Activated CD4-positive, CD25-positive, alpha-beta regulatory T cell treated with anti-CD3 and anti-CD28 coated beads, Interleukin-2, amount 50 U/mL, for 72 hours (primary cell): ENCODE results near the gene RBL1.
"Not testable (repeated sequence)": the region's sequence is repeated elsewhere in the genome, so short reads cannot be mapped to it uniquely, and the experiment has no call there.

Source experiments
- DNase-seq: peaks from one replicate; pipeline ENCODE4 v3.0.0; 2021

The RBL1 gene

DNA sequence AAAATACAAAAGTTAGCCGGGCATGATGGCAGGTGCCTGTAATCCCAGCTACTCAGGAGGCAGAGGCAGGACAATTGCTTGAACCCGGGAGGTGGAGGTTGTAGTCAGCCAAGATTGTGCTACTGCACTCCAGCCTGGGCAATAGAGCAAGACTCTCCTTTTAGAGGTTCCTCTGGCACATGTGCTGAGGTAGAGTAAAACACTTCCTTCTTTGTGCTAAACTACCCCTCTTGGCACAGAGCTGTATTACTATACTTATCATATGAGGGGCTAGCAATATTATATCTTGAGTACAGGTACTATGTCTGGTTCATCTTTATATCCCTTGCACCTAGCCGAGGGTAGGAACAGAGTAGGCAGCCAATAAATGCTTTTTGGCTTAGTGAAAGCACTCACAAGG, 104.1 kb downstream of the RBL1 start:
- DNase-seq, result no peak

DNA sequence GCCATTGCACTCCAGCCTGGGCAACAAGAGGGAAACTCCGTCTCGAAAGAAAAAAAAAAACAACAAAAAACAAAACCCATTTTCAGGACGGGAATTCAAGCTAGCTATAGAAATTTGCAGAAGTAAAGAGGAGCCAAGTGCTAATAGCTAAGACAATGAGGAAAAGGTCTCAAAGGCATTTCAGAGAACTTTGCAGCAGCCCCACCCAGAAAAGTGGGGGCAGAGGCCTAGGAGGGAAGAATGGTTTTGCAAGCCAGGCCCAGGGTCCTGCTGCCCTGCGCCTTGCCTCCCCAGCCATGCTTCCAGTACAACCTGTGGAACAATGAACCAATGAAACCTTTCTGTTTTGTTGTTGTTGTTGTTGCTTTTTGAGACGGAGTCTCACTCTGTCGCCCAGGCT, 106.0 kb downstream of the RBL1 start:
- DNase-seq, result no peak

DNA sequence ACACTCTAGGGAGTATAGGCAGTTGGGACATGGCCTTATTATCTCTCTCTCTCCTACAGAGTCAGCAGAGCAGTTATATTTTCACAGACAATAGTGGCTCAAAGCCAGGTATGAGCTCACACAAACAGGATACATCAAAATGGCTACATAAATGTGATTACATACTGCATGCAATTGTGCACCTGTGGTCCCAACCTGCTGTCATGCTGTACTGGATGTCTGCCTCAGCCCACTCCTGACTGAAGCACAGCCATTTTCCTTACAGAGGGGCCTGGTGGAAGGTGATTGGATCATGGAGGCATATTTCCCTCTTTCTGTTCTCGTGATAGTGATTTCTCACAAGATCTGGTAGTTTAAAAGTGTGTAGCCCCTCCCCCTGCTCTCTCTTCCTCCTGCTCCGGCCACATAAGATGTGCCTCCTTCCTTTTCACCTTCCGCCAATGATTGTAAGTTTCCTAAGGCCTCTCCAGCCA, 107.3 kb downstream of the RBL1 start:
- no peak for DNase-seq

DNA sequence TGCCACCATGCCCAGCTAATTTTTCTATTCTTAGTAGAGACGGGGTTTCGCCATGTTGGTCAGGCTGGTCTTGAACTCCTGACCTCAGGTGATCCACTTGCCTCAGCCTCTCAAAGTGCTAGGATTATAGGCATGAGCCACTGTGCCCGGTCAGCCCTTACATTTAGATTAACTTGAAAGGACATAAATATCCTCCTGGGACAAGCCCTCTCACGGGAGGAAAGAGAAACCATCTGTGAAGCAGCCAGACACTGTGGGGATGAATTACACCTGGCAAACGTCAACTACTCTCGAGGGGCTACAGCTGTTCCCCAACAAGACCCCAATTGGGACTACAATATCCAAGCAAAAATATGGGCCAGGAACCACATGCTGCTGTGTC, 111.5 kb downstream of the RBL1 start:
- no peak for DNase-seq

DNA sequence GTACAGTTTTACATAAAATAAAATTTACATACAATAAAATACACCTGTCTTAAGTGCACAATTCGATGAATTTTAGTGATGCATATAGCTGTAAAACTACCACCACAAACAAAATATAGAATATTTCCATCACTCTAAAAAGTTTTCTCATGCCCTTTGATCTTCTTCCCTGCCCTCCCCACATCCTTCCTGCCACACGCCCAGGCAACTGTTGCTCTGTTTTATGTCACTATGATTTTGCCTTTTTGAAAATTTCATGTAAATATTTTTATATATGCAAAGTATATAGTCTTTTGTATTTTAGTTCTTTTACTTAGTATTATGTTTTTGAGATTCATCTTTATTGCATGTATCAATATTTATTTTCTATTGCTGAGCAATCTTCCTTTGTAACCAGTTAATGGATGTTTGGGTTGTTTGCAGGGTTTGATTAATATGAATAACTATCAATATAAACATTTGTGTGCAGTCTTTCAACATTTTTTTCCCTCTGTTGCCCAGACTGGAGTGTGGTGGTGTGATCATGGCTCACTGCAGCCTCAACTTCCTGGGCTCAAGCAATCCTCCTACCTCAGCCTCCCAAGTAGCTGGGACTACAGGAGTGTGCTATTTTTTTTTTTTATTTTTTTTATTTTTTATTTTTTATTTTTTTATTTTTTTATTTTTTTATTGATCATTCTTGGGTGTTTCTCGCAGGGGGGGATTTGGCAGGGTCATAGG, 120.5 kb downstream of the RBL1 start:
- DNase-seq, result no peak

DNA sequence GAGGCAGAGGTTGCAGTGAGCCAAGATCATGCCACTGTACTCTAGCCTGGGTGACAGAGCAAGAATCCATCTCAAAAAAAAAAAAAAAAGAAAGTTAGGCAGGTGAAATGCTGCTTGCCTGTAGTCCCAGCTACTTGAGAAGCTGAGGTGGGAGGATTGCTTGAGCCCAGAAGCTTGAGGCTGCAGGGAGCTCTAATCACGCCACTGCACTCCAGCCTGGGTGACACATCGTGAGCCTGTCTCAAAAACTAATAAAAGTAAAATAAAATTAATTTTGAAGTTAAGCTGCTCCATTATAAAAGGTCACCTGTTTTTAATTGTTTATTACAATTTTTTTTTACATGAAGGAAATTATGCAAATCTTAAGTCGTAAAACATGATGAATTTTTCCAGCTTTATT, 121.1 kb downstream of the RBL1 start:
- DNase-seq, result no peak

DNA sequence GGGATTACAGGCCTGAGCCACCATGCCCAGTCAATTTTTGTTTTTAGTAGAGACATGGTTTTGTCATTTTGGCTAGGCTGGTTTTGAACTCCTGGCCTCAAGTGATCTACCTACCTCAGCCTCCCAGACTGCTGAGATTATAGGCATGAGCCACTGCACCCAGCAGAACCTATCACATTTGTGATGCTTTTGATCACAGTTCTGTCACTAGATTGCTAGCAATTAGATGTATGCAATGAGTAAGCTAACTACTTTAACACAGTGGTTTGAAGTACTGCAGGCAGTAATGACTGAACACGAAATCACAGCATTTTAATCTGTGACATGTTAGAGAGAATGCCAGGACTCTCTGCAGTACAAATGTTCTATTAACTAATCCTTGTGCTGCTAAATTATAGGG, 124.7 kb downstream of the RBL1 start:
- no peak for DNase-seq

DNA sequence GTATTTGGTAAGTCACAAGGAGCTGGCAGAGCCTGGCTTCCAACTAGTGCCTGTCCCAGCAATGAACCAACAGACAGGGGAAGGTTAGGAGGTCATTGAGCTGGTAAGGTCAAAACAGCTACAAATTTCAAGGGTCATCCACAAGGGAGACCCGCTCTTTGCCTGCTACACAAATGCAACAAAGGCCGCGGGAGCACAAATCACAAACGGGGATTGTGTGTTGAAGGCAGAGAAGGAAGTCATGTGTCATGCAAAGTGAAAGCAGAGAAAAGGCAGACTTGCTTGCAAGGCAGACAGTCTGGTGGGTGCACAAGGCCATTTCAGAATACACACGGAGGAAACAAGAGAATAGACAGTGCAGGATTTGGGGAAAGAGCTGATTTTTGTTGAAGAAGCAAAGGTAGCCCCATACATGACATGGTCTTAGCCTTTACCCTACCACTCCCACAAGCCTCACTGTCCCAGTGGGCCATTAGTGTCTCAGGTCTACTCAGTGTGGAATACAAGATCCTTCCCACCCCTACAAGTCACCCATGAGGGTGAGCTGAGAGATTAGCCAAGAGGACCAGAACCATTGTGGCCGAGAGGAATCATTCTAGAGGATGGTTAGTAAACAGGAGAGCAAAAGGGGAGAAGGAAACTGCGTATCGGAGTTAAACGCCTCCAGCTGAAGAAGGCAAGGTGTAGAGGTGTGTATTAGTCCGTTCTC, 126.2 kb downstream of the RBL1 start:
- peak; percentile 41 for DNase-seq

DNA sequence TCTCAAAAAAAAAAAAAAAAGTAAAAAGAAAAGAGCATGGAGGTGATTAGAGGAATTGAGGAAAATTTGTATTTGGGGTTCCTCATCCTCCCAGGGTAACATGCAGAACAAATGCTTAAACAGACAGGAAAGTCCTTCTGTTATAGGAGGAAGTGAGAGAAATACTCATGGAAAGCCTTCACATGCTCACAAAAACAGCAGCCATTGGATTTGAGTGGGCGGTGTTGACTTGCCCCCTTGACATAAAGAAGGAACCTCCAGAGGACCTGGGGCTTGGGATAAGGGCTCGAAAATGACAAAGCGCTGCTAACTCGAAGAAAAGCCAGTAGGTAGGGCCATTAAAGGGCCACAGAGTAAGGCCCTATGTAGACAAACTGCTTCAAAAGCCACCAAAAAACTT, 126.7 kb downstream of the RBL1 start:
- DNase-seq, result no peak

DNA sequence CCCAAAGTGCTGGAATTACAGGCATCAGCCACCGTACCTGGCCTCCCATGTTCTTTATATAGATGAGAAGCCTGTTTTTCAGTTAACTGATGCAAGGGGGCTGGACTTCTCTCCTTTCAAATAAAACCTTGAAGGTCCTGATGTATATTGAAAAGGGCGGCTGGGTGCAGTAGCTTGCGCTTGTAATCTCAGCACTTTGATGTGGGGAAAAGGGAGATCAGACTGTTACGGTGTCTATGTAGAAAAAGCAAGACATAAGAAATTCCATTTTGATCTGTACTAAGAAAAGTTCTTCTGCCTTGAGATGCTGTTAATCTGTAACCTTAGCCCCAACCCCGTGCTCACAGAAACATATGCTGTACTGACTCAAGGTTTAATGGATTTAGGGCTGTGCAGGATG, 128.2 kb downstream of the RBL1 start:
- no peak for DNase-seq

DNA sequence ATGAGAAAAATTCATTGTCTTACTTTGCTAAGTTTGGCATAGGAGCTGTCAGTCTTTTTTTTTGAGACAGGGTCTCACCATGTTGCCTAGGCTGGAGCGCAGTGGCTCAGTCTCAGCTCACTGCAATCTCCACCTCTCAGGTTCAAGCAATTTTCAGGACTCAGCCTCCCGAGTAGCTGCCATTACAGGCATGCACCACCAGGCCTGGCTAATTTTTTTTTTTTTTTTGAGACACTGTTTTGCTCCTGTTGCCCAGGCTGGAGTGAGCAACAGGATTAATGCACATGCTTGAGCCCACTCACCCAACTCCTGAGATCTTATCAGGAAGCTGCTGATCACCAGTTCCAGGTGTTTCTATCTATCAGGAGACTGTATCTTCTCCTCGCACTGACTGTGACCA, 128.8 kb downstream of the RBL1 start:
- not testable (repeated sequence) for DNase-seq

DNA sequence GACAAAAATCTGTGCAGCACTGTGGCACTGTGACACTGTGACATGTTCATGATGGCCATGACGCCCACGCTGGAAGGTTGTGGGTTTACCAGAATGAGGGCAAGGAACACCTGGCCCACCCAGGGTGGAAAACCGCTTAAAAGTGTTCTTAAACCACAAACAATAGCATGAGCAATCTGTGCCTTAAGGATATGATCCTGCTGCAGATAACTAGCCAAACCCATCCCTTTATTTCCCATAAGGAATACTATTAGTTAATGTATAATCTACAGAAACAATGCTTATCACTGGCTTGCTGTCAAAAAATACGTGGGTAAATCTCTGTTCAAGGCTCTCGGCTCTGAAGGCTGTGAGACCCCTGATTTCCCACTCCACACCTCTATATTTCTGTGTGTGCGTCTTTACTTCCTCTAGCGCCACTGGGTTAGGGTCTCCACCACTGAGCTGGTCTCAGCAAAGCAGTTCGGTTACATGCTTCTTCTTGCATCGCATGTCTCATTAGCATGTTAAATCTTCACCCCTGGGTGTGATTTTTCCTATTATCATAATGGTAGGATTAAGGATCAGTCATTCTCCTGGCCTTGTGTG, 133.3 kb downstream of the RBL1 start:
- not testable (repeated sequence) for DNase-seq

DNA sequence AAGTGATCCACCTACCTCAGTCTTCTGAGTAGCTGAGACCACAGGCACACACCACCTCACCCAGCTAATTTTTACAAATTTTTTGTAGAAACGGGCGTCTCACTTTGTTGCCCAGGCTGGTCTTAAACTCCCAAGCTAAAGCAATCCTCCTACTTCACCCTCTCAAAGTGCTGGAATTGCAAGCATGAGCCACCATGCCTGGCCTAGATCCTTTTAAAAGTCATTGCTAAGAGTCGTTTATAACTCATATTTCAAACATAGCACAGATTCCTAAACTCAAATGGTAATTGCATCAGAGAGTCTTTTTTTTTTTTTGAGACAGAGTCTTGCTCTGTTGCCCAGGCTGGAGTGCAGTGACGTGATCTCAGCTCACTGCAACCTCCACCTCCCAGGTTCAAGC, 136.6 kb downstream of the RBL1 start:
- DNase-seq, result no peak

DNA sequence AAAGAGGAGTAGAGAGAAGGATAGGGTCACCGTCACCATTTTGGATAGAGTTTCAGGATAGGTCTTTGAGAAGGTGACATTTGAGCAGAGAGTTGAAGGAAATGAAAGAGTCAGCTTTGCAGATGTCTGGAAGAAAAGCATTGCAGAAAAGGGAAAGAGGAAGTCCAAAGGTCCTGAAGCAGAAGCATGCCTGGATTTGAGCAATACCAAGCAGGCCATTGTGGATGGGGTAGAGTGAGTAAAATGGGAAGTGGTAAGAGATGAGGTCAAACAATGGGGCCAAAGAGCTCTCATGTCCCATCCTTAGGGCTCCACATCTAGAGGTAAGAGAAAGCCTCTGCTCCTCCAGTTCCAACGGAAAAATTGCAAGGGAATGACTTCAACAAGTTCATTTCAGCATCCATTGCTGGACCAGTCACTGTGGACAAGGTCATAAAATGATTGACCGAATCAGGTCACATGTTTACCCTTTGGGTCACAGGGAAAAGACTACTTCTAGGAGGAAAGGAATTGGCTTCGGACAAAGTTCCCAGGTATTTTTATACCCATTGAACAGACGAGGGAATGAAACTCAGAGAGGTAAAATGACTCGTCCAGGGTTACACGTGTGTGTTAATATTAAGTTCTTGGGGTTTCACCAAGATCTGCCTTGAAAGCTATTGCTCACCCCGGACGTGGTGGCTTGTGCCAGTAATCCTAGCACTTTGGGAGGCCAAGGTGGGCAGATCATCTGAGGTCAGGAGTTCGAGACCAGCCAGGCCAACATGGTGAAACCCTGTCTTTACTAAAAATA, 137.7 kb downstream of the RBL1 start:
- DNase-seq, result no peak

DNA sequence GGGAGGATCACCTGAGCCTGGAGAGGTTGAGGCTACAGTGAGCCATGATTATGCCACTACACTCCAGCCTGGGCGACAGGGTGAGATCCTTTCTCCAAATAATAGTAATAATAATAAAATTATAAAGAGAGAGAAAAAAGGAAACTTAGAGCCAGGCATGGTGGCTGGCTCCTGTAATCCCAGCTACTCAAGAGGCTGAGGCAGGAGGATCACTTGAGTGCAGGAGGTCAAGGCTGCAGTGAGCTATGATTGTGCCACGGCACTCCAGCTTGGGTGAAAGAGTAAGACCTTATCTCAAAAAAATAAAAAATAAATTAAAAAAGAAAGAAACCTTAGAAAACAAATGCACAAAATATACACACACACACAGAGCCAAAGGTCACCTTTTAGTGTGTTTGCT, 139.1 kb downstream of the RBL1 start:
- DNase-seq, result no peak

DNA sequence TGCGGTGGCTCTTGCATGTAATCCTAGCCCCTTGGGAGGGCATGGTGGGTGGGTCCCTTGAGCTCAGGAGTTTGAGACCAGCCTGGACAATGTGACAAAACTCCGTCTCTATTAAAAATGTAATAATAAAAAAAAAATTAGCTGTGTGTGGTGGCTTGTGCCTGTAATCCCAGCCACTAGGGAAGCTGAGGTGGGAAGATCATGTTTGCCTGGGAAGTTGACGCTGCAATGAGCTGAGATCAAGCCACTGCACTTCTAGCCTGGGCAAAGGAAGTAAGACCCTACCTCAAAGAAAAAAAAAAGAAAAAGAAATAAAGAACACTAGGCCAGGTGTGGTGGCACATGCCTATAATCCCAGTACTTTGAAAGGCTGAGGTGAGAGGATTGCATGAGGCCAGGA, 139.8 kb downstream of the RBL1 start:
- no peak for DNase-seq

DNA sequence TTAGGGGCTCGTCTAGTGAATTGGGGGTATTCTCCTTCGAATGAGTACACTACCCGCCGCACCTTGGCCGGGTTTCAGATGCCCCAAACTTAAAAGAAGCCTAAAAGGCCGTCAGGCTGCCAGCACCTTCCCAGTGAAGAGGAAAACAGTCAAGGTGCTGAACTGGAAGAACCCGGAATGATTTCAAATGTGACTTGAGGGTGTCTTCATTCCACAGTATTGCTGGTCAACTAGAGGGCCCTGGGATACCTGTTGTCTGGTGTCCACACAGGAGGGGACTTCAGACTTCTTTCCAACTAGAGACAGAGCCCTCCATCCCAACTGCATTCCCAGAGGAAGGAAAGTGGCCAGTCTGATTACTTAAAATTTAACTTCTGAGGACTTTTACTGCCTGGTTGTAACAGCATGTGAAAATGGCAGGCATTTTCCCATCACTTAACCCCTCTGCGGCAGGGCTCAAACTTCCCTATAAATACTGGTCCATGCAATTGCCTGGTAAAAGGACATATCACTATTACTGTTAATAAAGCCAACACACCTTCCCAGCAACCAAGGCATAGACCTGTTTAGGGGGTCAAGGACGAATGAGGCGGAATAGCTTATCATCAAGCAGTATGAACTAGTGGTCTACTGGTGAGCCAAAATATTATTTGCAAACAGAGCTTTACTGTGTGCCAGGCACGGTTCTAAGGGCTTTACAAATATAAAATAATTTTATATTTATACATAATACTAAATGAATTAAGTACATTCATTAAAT, 143.6 kb downstream of the RBL1 start:
- no peak for DNase-seq

DNA sequence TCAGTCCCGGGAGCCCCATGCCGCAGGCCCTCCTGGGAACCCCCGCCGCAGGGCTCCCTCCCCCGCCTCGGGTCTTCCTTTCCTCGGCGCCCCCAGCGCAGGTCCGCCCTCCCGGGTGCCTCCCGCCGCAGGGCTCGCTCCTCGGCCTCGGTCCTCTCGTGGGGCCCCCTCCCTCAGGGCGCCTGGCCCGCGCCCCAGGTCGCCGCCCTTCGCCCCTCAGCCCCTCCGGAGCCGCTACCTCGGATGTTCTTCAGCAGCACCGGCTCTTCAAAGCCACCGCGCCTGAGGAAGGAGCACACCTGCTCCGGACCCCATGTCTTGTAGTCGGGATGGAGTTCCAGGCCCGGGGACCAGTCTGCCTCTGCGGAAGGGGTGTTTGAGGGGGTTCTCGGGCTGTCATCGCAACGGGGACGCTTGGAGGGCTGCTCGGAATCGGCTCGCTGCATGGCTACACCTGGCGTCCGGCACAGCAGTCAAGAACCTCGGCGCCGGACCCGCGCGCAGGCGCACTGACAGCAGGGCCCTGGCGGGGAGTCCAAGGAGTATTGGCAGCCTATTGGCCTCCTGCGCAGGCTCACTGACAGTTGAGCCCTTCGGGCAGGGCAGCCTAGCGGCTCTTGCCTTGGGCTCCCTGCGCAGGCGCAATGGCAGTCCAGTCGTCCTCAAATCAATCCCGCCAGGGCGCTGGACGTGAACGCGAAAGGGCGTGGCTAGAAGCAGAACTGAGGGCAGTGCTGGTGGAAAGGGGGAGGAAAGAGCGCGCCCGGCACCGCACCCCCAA, 144.4 kb downstream of the RBL1 start, which contains the start of gene SAMHD1:
Gene SAMHD1 (minus strand): TSS at position 511 of the 781 bp plus-strand sequence. CDS start 65 bp downstream, at position 446.
- peak; percentile 93 for DNase-seq

DNA sequence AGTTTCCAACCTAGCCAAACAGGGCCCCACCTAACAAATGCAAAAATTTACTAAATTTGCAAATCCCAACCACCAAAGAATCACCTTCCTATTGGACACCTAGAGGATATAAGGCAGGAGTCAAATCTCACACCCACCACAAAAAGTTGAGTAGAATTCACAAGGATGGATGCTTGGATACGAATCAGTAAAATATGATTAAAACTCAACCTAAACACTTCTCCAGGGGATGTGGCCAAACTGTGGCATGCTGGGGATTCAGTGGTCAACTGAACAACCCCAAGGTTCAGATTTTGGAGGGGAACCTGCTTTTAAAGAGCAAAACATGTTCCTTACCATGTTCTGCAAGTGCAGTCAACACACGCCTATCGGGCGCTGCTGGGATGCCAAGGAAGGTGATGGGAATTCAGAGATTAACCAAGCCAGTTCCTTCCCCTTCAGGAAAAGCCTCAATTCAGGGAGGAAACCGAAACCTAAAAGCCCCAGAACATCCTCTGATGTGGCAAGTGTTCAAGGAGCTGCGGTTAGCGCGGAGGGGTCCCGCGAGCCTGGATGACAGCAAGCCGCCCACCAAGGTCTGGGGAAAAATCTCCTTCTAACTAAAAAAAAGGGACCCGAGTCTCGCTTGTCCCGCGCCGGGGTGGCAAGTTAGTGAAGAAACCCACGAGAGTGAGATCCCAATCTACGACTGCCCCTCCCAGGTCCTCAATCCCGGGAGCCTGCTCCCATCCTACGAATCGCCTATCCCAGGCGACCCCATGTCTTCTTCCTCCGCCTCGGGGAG, 145.2 kb downstream of the RBL1 start:
- DNase-seq, result no peak
